ENCODE data around the gene CUEDC2.

CUEDC2 gene, protein sequence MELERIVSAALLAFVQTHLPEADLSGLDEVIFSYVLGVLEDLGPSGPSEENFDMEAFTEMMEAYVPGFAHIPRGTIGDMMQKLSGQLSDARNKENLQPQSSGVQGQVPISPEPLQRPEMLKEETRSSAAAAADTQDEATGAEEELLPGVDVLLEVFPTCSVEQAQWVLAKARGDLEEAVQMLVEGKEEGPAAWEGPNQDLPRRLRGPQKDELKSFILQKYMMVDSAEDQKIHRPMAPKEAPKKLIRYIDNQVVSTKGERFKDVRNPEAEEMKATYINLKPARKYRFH

DNA sequence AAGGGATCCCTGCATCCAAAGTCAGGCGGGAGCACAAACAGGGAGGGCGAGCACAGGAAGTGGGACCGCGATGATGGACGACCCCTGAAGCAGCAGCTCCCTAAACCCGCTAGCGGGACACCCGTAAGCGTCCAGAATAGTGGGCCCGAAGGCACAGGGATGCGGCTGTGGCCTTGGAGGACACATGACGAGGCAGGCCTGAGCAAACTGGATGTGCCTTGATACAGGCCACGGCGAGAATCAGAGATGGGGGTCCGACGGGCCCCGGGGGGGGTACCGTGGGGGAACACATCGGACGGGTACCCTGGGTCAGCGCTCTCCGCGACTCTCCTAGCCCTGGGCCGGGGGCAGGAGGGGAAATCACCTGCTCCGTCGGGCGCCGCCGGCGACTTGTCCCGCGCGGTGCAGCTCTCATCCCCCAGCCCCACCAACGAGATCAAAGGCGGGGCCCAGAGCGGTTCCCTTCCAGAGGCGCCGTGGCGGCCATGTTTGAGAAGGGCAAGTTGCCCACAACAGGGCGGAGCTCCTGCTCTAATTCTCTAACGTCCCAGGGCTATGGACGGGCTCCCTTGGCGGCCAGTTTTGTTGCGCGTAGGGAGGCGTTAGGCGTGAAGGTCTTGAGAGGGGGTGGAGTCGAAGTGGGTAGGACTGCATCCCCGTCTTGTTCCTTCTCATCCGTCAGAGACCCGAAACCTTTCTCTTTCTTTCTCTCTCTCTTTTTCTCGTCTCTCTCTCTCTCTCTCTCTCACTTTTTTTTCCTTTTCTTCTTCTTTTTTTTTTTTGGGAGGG is at the start of gene CUEDC2:
TSS of gene CUEDC2 (minus strand) at position 413 of the 789 bp plus-strand sequence. CDS start 7,386 bp downstream, outside the sequence.
- DNase-seq: peak; percentile 91

DNA sequence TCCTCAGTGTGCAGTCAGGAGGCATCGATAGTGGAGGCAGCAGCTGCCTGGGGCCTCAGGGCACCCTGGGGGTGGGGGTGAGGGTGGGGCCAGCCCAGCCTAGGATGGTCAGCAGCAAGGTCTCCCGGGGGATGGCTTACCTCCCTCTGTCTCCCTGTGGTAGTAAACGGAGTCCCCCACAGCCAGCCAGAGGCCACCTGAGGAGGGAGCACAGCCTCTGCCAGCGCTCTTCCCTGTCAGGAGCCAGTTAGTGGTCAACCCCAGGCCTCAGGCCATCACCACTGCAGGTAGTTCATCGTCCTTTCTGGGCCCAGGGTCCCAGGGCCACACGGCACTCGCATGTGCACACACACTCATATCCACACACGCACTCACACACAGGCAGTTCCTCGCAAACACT is 48.0 kb upstream of the CUEDC2 start:
- no peak for DNase-seq

- no peak for DNase-seq
Observed at GRCh38 chr10:102479651-102480050, 47.3 kb upstream of the CUEDC2 start.

- DNase-seq: no peak
Observed at GRCh38 chr10:102476466-102477141, 44.2 kb upstream of the CUEDC2 start.

DNA sequence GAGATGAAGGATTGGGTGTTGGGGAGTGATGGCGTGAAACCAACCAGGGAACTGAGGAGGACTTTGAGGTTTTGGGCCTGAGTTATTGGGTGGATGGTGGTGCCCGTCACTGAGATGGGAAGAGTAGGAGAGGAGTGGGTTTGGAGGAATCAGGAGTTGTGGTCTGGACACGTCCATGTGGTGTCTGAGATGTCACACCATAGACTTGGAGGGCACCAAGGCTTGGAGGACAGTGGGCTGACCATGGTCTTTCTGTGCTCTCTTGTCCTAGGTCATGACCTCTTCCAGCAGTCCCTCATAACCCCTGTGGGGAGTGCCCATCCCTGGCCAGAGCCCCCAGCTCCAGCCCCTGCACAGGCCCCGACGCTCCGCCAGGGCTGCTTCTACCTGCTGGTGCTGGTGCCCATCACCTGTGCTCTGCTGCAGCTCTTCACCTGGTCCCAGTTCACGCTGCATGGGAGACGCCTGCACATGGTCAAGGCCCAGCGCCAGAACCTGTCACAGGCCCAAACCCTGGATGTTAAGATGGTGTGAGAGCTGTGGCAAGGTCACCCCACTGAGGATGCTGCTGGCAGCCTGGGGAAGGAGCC is 43.2 kb upstream of the CUEDC2 start:
- no peak for DNase-seq

- no peak for DNase-seq
Observed at GRCh38 chr10:102473445-102474331, 41.3 kb upstream of the CUEDC2 start.

DNA sequence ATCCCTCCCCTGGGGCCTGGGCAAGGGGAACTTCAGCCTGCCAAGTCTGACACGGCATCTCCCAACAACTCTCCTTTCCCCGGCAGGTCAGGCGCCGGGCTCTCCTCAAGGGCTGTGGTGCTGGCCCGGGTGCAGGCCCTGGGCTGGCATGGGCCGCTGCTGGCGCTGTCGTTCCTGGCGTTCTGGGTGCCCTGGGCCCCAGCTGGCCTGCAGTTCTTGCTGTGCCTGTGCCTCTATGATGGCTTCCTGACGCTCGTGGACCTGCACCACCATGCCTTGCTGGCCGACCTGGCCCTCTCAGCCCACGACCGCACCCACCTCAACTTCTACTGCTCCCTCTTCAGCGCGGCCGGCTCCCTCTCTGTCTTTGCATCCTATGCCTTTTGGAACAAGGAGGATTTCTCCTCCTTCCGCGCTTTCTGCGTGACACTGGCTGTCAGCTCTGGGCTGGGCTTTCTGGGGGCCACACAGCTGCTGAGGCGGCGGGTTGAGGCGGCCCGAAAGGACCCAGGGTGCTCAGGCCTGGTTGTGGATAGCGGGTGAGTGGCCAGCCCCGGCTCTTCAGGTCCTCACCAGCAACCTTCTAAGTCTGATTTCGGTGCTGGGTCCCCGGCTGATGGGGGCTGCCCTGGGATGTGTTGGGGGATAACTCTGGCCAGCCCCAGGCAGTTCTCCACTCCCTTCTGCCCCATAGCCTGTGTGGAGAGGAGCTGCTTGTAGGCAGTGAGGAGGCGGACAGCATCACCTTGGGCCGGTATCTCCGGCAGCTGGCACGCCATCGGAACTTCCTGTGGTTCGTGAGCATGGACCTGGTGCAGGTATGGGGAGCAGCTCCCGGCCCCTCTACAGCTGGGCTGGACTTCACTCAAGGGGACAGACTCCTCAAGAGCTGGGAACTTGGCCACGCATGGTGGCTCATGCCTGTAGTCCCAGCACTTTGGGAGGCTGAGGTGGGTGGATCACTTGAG is 38.5 kb upstream of the CUEDC2 start:
- no peak for DNase-seq

- DNase-seq: no peak
Observed at GRCh38 chr10:102468683-102469082, 36.3 kb upstream of the CUEDC2 start.

- DNase-seq: no peak
Observed at GRCh38 chr10:102467971-102468438, 35.6 kb upstream of the CUEDC2 start.

DNA sequence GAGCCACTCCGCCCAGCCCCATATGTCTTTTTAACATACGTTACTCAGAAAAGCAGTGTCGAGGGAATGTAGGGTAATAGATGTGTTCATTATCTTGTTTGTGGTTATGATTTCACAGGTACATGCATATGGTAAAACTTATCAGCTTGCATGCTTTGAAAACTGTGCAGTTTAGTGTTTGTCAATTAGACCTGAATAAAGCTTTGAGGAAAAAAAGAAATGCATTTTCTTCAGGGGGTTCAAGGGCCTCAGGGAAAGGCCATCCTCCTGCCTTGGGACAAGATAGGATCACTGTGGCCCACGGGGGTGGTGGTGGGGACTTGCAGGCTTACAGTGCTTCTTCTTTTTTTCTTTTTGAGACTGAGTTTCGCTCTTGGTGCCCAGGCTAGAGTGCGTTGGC is 34.9 kb upstream of the CUEDC2 start:
- no peak for DNase-seq

- DNase-seq: no peak
Observed at GRCh38 chr10:102465466-102465865, 33.1 kb upstream of the CUEDC2 start.

- no peak for DNase-seq
Observed at GRCh38 chr10:102463983-102464382, 31.6 kb upstream of the CUEDC2 start.

DNA sequence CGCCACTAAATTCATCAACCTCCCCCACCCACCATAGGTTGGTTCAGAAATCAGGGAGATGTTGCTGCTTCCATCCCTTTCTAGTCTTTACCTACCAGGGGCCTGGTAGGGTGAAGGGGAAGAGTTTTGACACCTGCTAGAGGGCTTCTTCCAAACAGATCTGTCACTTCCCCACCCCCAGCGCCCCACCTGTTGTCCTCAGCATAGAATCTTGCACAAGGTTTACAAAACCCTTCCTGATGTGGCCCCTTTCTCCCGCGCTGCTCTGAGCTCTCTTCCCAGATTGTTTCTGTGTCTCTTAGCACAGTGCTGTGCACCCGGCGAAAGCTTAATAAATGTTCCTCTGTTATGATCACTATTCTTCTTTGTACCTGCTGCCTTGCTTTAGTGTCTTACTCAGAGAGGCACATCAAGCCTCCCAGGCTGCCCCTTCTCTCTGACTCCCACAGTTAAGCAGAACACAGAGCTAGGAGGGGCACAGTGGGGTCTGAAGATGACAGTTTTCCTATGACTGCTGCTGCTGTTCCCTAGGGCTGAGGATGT is 30.2 kb upstream of the CUEDC2 start:
- no peak for DNase-seq

DNA sequence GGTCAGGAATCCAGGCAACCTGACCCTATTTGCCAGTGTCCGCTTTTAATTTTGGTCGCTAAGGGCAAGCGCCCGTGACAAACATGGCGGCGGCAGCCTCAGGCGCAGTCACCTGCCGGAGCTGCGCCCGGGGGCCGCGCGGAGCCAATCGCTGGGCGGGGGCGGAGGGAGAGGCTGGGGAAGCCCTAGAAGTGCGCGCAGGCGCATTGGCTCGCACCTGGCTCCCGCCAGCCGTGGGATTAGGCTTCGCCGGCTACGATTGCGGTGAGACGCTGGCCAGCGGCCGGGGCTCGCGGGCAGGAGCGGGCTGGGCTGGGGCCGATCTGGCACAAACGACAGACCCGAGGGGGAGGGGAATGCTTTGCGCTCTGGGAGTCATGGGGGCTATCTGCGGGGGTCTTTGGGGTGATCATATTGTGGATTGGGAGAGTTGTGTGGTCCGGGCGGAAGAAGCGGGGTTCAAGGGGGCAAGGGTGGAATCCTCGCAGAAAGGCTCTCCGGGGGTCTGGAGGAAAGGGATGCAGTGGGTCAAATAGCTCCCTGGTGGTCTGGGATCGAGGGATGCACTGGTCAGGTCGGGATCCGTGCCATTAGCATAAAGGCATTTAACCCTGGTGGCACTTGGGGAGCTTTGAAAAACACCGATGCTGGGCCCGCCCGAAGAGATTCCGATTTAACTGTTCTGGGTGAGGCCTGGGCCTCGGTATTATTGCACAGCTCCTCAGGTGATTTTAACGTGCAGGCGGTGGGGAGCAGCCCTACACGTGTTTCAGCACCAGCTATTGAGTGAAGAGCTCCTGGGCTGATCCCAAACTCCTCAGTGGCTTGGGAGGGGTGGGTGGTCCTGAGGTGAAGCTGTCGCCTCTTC is 29.0 kb upstream of the CUEDC2 start:
- peak; percentile 81 for DNase-seq

GRCh38 chr10:102460836-102461186 is 28.4 kb upstream of the CUEDC2 start:
- DNase-seq: no peak

GRCh38 chr10:102458656-102459055 is 26.3 kb upstream of the CUEDC2 start:
- DNase-seq: no peak

DNA sequence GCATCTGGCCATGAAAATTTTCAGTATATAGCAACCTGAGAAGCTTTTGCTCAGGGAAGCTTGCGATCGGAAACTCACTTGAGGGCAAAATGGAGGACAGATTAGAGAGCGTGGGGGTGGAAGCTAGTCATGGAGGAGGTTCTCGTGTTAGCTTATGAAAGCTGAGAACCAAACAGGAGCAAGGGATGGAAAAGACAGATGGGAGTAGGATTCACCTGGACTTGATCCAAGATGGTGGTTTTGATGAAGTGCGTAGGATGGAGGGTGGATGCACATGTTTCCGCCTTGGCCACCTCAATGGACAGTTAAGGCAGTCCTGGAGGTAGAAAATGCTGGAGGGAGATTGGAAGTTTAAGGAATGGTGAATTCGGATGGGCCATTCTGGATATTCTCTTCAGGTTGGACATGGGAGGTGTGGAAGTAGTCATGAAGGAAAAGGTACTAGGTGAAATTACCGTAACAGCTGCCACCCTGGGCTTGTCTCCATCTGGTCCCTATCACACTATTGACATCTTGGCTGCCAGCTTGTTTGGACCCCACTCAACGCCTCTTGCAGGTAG is 25.3 kb upstream of the CUEDC2 start:
- no peak for DNase-seq

DNA sequence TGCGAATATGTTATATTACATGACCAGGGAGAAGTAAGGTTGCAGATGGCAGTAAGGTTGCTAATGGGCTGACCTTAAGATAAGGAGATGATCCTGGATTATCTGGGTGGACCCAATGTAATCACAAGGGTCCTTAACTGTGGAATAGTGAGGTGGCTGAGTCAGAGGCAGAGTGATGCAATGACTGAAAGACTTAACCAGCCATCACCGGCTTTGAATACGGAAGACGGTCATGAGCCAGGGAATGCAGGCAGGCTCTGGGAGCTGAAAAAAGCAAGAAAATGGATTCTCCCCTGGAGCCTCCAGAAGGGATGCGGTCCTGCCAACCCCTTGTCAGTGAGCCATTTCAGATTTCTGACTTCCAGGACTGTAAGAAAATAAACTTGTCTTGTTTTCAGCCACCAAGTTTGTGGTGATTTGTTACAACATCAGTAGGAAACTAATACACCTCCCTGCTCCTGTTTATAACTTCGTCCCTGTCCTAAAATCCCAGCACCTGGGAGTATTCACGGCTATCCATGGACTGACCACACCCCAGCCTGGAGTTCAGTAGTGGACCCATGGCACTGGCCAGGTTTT is 23.6 kb upstream of the CUEDC2 start:
- DNase-seq: no peak
